GM19099 (cell line): ENCODE data around the gene CFLAR.

Experiments
- POLR2A ChIP-seq: IDR thresholded peaks from 3 replicates; pipeline ENCODE4 v1.6.1; 2011; ENCODE audit warnings: low read depth; ENCODE audit not compliant: insufficient read length; ENCODE audit errors: extremely low read depth

The CFLAR gene

GRCh38 chr2:201116115-201116958 lies at the start of gene CFLAR:
Gene CFLAR (plus strand): TSS chr2:201116164. CDS start chr2:201129866, 13,702 bp downstream.
- peak; percentile 94 for TF ChIP-seq POLR2A

GRCh38 chr2:201070948-201071478 lies 45.0 kb upstream of the CFLAR start:
- TF ChIP-seq POLR2A = no peak

GRCh38 chr2:201071479-201072200 lies 44.3 kb upstream of the CFLAR start, which contains the start of the genes HYCC2 and NDUFB3:
Gene HYCC2 (minus strand): TSS chr2:201071671. CDS start chr2:201024009, 47,662 bp downstream.
Gene NDUFB3 (plus strand): TSS chr2:201072001. CDS start chr2:201078883, 6,882 bp downstream.
- TF ChIP-seq POLR2A = peak; percentile 74

- TF ChIP-seq POLR2A = no peak
These were observed 43.8 kb upstream of the CFLAR start for GRCh38 chr2:201072201-201072530.

- TF ChIP-seq POLR2A = no peak
These were observed 42.9 kb upstream of the CFLAR start for GRCh38 chr2:201073071-201073470.

- TF ChIP-seq POLR2A = no peak
These were observed 41.0 kb upstream of the CFLAR start for GRCh38 chr2:201074996-201075395.

- TF ChIP-seq POLR2A = no peak
These were observed 31.1 kb upstream of the CFLAR start for GRCh38 chr2:201084863-201085262.

- TF ChIP-seq POLR2A = no peak
These were observed 25.4 kb upstream of the CFLAR start for GRCh38 chr2:201090574-201090973.

GRCh38 chr2:201093573-201093972 lies 22.4 kb upstream of the CFLAR start:
- TF ChIP-seq POLR2A = no peak

- TF ChIP-seq POLR2A = no peak
These were observed 15.5 kb upstream of the CFLAR start for GRCh38 chr2:201100497-201100896.

GRCh38 chr2:201105759-201106158 lies 10.2 kb upstream of the CFLAR start:
- TF ChIP-seq POLR2A = no peak

GRCh38 chr2:201107624-201108023 lies 8.3 kb upstream of the CFLAR start:
- no peak for TF ChIP-seq POLR2A

GRCh38 chr2:201108341-201108740 lies 7.6 kb upstream of the CFLAR start:
- no peak for TF ChIP-seq POLR2A

GRCh38 chr2:201109186-201109585 lies 6.8 kb upstream of the CFLAR start:
- no peak for TF ChIP-seq POLR2A

GRCh38 chr2:201110615-201111014 lies 5.3 kb upstream of the CFLAR start:
- TF ChIP-seq POLR2A = no peak

GRCh38 chr2:201111096-201111495 lies 4.9 kb upstream of the CFLAR start:
- no peak for TF ChIP-seq POLR2A
